Gastroesophageal sphincter (tissue), 4 donors: ENCODE data around the gene CATSPERE. TPM values are rescaled to one million over a fixed set of nuclear protein-coding genes. Genes with fewer than 3 reads are reported as not detected.
A peak's percentile ranks its signal among the peaks of the same experiment; 100 is the strongest.

Experiments
- ATAC-seq: fragments of 150-250 bp; one replicate; pipeline ENCODE4 v1.9.1; 2016; ENCODE audit warnings: mild to moderate bottlenecking, moderate library complexity
- H3K27ac ChIP-seq, 4 donors: fragments of 200-600 bp; sonication (generic) in 3 of 4; 1 replicate in 3 of 4; 2 replicates in 1 of 4; pipeline ENCODE4 v1.5.1; 2016 to 2019
- H3K27me3 ChIP-seq: fragments of 200-600 bp; sonication (generic); one replicate; pipeline ENCODE4 v1.5.1; 2019
- H3K36me3 ChIP-seq, 2 donors: fragments of 200-600 bp; sonication (generic); one replicate each; pipeline ENCODE4 v1.5.1; 2019; ENCODE audit warnings: control low read depth in 1 of 2
- H3K4me1 ChIP-seq, 3 donors: fragments of 200-600 bp; sonication (generic); 1 replicate in 2 of 3; 2 replicates in 1 of 3; pipeline ENCODE4 v1.5.1; 2016 to 2019; ENCODE audit warnings: control low read depth in 2 of 3
- H3K4me3 ChIP-seq, 2 donors: fragments of 200-600 bp; sonication (generic); one replicate each; pipeline ENCODE4 v1.5.1; 2019; ENCODE audit warnings: mild to moderate bottlenecking in 1 of 2, moderate library complexity in 1 of 2
- H3K9me3 ChIP-seq, 3 donors: fragments of 200-600 bp; sonication (generic); one replicate each; pipeline ENCODE4 v1.5.1; 2017 to 2019; ENCODE audit warnings: control low read depth in 2 of 3
- CTCF ChIP-seq, 4 experiments: fragments of 200-600 bp in 2 of 4; fragments of 450-650 bp in 2 of 4; sonication (generic) in 1 of 4; IDR thresholded peaks; one replicate each; pipeline ENCODE4 v1.5.1; 2017 to 2019; ENCODE audit warnings: antibody characterized with exemption in 4 of 4, mild to moderate bottlenecking in 2 of 4, moderate library complexity in 2 of 4
- EP300 ChIP-seq: sonication (generic); formaldehyde crosslinking; IDR thresholded peaks from one replicate; pipeline ENCODE4 v1.6.1; 2017; ENCODE audit warnings: antibody characterized with exemption, mild to moderate bottlenecking
- POLR2A ChIP-seq, 2 donors: fragments of 450-650 bp; IDR thresholded peaks; one replicate each; pipeline ENCODE4 v1.6.1; 2017; ENCODE audit warnings: antibody characterized with exemption in 2 of 2, mild to moderate bottlenecking in 2 of 2, moderate library complexity in 1 of 2
- POLR2AphosphoS5 ChIP-seq: sonication (generic); formaldehyde crosslinking; IDR thresholded peaks from one replicate; pipeline ENCODE4 v1.6.1; 2017; ENCODE audit warnings: antibody characterized with exemption
- WGBS, 2 donors: methylation state at CpG; one replicate each; pipeline ENCODE4 v1.1.5; 2018; ENCODE audit warnings: low coverage in 1 of 2; 5-methylcytosine and 5-hydroxymethylcytosine counted together
- total RNA-seq, 4 donors: library from RNA; depleted of rRNA; stranded (reverse); fragments of >200 nt; gene quantifications; one replicate each; pipeline ENCODE4 v1.1.0, GENCODE V29; 2016

CATSPERE gene
- total RNA-seq, 4 donors from 2014 or later: 1.2 to 2.7 (median 2.3) TPM

GRCh38 chr1:244583358-244583982 lies 122.4 kb downstream of the CATSPERE start:
- no peak overlapping the region for H3K27ac ChIP-seq
- H3K4me1 ChIP-seq: no peaks in the 10 kb centered on the region
- H3K36me3 ChIP-seq: no peaks in the 10 kb centered on the region
- TF ChIP-seq EP300: no peak
- TF ChIP-seq POLR2AphosphoS5: no peak
- H3K27me3 ChIP-seq: no peaks in the 10 kb centered on the region
- no peaks in the 10 kb centered on the region for H3K9me3 ChIP-seq
- 73 to 76% methylated on average over 7 to 10 of the region's 11 CpGs for WGBS, 2 donors
- no peak for ATAC-seq
- H3K4me3 ChIP-seq: no peak overlapping the region

- no peaks in the 10 kb centered on the region for H3K27me3 ChIP-seq
- 95 to 100% methylated on average over 3 to 4 of the region's 4 CpGs for WGBS, 2 donors
- ATAC-seq: no peak
- peaks cover 0 to 5% (median 0%) of the 10 kb centered on the region in 3 donors for H3K9me3 ChIP-seq
- H3K4me3 ChIP-seq: no peak overlapping the region
- TF ChIP-seq CTCF (IDR thresholded peaks at IDR 0.05) (no peak), POLR2AphosphoS5 (no peak), POLR2A (IDR thresholded peaks at IDR 0.05) (no peak), EP300 (no peak)
- no peaks in the 10 kb centered on the region for H3K4me1 ChIP-seq
- H3K36me3 ChIP-seq: no peaks in the 10 kb centered on the region
- no peak overlapping the region for H3K27ac ChIP-seq
These were observed 124.8 kb downstream of the CATSPERE start for GRCh38 chr1:244585867-244586266.

GRCh38 chr1:244590670-244591069 lies 129.6 kb downstream of the CATSPERE start:
- no peaks in the 10 kb centered on the region for H3K27me3 ChIP-seq
- WGBS, 2 donors: 86 to 96% methylated on average over 2 of the region's 2 CpGs
- ATAC-seq: no peak
- no peaks in the 10 kb centered on the region for H3K36me3 ChIP-seq
- H3K4me3 ChIP-seq: no peak overlapping the region
- peaks cover 0 to 5% (median 0%) of the 10 kb centered on the region in 3 donors for H3K9me3 ChIP-seq
- no peaks in the 10 kb centered on the region for H3K4me1 ChIP-seq
- no peak for TF ChIP-seq POLR2AphosphoS5
- no peak for TF ChIP-seq CTCF (IDR thresholded peaks at IDR 0.05)
- no peak for TF ChIP-seq POLR2A (IDR thresholded peaks at IDR 0.05)
- no peak for TF ChIP-seq EP300
- H3K27ac ChIP-seq: no peak overlapping the region

GRCh38 chr1:244598611-244599010 lies 137.5 kb downstream of the CATSPERE start:
- Histone ChIP-seq H3K27ac (no peak overlapping the region), H3K27me3 (no peaks in the 10 kb centered on the region), H3K36me3 (no peaks in the 10 kb centered on the region), H3K4me1 (no peaks in the 10 kb centered on the region), H3K4me3 (no peak overlapping the region), H3K9me3 (no peaks in the 10 kb centered on the region)
- TF ChIP-seq POLR2A (IDR thresholded peaks at IDR 0.05) (no peak), POLR2AphosphoS5 (no peak), EP300 (no peak), CTCF (IDR thresholded peaks at IDR 0.05) (no peak)
- WGBS, 2 donors: 80 to 92% methylated on average over 1 to 5 of the region's 5 CpGs
- no peak for ATAC-seq

- Histone ChIP-seq H3K36me3 (no peaks in the 10 kb centered on the region), H3K9me3 (no peaks in the 10 kb centered on the region), H3K27ac (no peak overlapping the region), H3K27me3 (no peaks in the 10 kb centered on the region), H3K4me1 (no peaks in the 10 kb centered on the region), H3K4me3 (no peak overlapping the region)
- TF ChIP-seq POLR2A (IDR thresholded peaks at IDR 0.05): no peak
- peak; percentile 47 for TF ChIP-seq POLR2AphosphoS5
- 13 to 16% methylated on average over 3 to 7 of the region's 7 CpGs for WGBS, 2 donors
- peak; percentile 57 for ATAC-seq
These were observed 138.9 kb downstream of the CATSPERE start for GRCh38 chr1:244599937-244600350.

- 76 to 82% methylated on average over 6 to 7 of the region's 8 CpGs for WGBS, 2 donors
- no peak for ATAC-seq
- Histone ChIP-seq H3K4me1 (no peaks in the 10 kb centered on the region), H3K36me3 (no peaks in the 10 kb centered on the region), H3K4me3 (no peak overlapping the region), H3K9me3 (no peaks in the 10 kb centered on the region), H3K27me3 (no peaks in the 10 kb centered on the region), H3K27ac (no peak overlapping the region)
- TF ChIP-seq CTCF (IDR thresholded peaks at IDR 0.05) (no peak), EP300 (no peak), POLR2AphosphoS5 (no peak), POLR2A (IDR thresholded peaks at IDR 0.05) (no peak)
These were observed 140.3 kb downstream of the CATSPERE start for GRCh38 chr1:244601336-244601735.
